Tibial nerve (tissue), 4 donors: ENCODE results near the gene SNN.

Experiments
- CTCF ChIP-seq, 5 experiments: fragments of 200-600 bp in 3 of 5; fragments of 450-650 bp in 2 of 5; sonication (generic) in 3 of 5; IDR thresholded peaks; one replicate each; pipeline ENCODE4 v1.5.1; 2016 to 2019; ENCODE audit warnings: antibody characterized with exemption in 5 of 5, mild to moderate bottlenecking in 3 of 5, moderate library complexity in 2 of 5
- EP300 ChIP-seq, 2 donors: sonication (generic); formaldehyde crosslinking; IDR thresholded peaks; one replicate each; pipeline ENCODE4 v1.6.1; 2017; ENCODE audit warnings: antibody characterized with exemption in 2 of 2, mild to moderate bottlenecking in 1 of 2

- no peak for TF ChIP-seq EP300 (IDR thresholded peaks at IDR 0.05)
- TF ChIP-seq CTCF (IDR thresholded peaks at IDR 0.05), result no peak
These were observed 51.5 kb downstream of the SNN start for GRCh38 chr16:11719762-11720161.
